Ovary (tissue), 9 donors: ENCODE data around the gene GIN1. TPM values are rescaled to one million over a fixed set of nuclear protein-coding genes. Genes with fewer than 3 reads are reported as not detected.

Experiments used
- DNase-seq, 5 donors: peaks; one replicate each; pipeline ENCODE4 v3.0.0-alpha.2; 2019 to 2020
- H3K27ac ChIP-seq, 2 donors: fragments of 200-600 bp; one replicate each; pipeline versions ENCODE4 v1.5.1 to v1.8.0; 2019 to 2022
- H3K27me3 ChIP-seq: fragments of 200-600 bp; one replicate; pipeline ENCODE4 v1.8.0; 2022
- H3K36me3 ChIP-seq: fragments of 200-600 bp; sonication (generic); one replicate; pipeline ENCODE4 v1.5.1; 2019
- H3K4me1 ChIP-seq: one replicate; pipeline ENCODE4 v1.8.1; 2013; ENCODE audit warnings: mild to moderate bottlenecking, moderate library complexity; ENCODE audit not compliant: insufficient read depth
- H3K4me3 ChIP-seq: fragments of 200-600 bp; sonication (generic); one replicate; pipeline ENCODE4 v1.5.1; 2017
- H3K9me3 ChIP-seq, 2 donors: fragments of 200-600 bp in 1 of 2; sonication (generic) in 1 of 2; one replicate each; pipeline versions ENCODE4 v1.5.1 to v1.8.1; 2013 to 2019; ENCODE audit warnings: mild to moderate bottlenecking in 1 of 2, moderate library complexity in 1 of 2
- EP300 ChIP-seq: sonication (generic); formaldehyde crosslinking; IDR thresholded peaks from one replicate; pipeline ENCODE4 v1.6.1; 2017; ENCODE audit warnings: antibody characterized with exemption
- POLR2A ChIP-seq: fragments of 450-650 bp; IDR thresholded peaks from one replicate; pipeline ENCODE4 v1.6.1; 2017; ENCODE audit warnings: antibody characterized with exemption, mild to moderate bottlenecking, moderate library complexity
- WGBS, 3 donors: extraction: QIAGEN DNeasy Blood & Tissue Kit in 1 of 3; methylation state at CpG; one replicate each; pipeline versions ENCODE4 v1.1.5 to v1.1.7; 2013 to 2017; 5-methylcytosine and 5-hydroxymethylcytosine counted together
- intact Hi-C, 4 donors: fragments of 100-400 bp; cut with DNase I; formaldehyde crosslinking; loops; one replicate each; pipeline versions ENCODE4 v1.11.0 to v1.15.1; 2022 to 2023
- polyA plus RNA-seq, 2 donors: library from polyadenylated mRNA; stranded (reverse); fragments of 200-250 nt in 1 of 2; fragments of 350-450 nt in 1 of 2; fragmentation: Illumina TruSeq in 1 of 2; extraction: RNeasy Lipid Tissue Mini Kit (QIAGEN cat#74804) in 1 of 2; gene quantifications; one replicate each; pipeline ENCODE4 v1.2.3, GENCODE V29; 2013 to 2014
- total RNA-seq, 7 donors: library from RNA; depleted of rRNA in 2 of 7; stranded (reverse); fragments of >200 nt in 2 of 7; fragmentation: NEBNext Ultra II Directional in 3 of 7; extraction: Animal tissue kit (Norgen Biotek cat#: 25700) in 3 of 7; gene quantifications; one replicate each; pipeline versions ENCODE4 v1.1.0 to v1.2.4, GENCODE V29; 2016 to 2023
- TF ChIP-seq, protein P1 (sequence below), 3 donors: fragments of 450-650 bp in 2 of 3; fragments of 200-600 bp in 1 of 3; IDR thresholded peaks; one replicate each; pipeline versions ENCODE4 v1.5.1 to v1.8.0; 2016 to 2022; ENCODE audit warnings: antibody characterized with exemption in 3 of 3, mild to moderate bottlenecking in 1 of 3
- donor health status: DM: no; HTN: no; CAD: no; lungs with moderate emphysema.
- donor health status: DM: no; HTN: no; CAD: no.
- donor health status: Bipolar disorder and iron deficiency.
- donor health status: DM: yes; HTN: yes; CAD: no.
- donor health status: DM: no; HTN: no; CAD: no.
- donor health status: DM: yes; HTN: yes; CAD: no.

The GIN1 gene
- total and polyA plus RNA-seq, 9 donors = 2.0 to 13.3 (median 7.5) TPM

DNA sequence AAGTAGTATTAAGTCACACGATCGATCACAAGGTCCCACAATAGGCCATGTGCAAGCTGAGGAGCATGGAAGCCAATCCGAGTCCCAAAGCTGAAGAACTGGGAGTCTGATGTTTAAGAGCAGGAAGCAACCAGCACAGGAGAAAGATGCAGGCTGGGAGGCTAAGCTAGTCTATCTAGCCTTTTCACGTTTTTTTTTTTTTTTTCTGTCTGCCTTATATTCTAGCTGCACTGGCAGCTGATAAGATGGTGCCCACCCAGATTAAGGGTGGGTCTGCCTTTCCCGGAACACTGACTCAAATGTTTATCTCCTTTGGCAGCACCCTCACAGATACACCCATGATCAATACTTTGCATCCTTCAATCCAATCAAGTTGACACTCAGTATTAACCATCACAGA is 6.6 kb upstream of the GIN1 start:
- H3K4me1 ChIP-seq = peaks cover 2% of the 10 kb centered on the region
- H3K36me3 ChIP-seq = no peaks in the 10 kb centered on the region
- no peak overlapping the region for H3K27ac ChIP-seq
- no peaks in the 10 kb centered on the region for H3K9me3 ChIP-seq
- DNase-seq = no peak
- no peak for TF ChIP-seq EP300
- TF ChIP-seq, protein P1, sequence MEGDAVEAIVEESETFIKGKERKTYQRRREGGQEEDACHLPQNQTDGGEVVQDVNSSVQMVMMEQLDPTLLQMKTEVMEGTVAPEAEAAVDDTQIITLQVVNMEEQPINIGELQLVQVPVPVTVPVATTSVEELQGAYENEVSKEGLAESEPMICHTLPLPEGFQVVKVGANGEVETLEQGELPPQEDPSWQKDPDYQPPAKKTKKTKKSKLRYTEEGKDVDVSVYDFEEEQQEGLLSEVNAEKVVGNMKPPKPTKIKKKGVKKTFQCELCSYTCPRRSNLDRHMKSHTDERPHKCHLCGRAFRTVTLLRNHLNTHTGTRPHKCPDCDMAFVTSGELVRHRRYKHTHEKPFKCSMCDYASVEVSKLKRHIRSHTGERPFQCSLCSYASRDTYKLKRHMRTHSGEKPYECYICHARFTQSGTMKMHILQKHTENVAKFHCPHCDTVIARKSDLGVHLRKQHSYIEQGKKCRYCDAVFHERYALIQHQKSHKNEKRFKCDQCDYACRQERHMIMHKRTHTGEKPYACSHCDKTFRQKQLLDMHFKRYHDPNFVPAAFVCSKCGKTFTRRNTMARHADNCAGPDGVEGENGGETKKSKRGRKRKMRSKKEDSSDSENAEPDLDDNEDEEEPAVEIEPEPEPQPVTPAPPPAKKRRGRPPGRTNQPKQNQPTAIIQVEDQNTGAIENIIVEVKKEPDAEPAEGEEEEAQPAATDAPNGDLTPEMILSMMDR (IDR thresholded peaks at IDR 0.05) = no peak
- TF ChIP-seq POLR2A = no peak
- WGBS, 3 donors = 88 to 91% (median 90%) methylated on average over 5 of the region's 5 CpGs
- intact Hi-C loops = no loop called here
- no peaks in the 10 kb centered on the region for H3K27me3 ChIP-seq
- H3K4me3 ChIP-seq = no peak overlapping the region

DNA sequence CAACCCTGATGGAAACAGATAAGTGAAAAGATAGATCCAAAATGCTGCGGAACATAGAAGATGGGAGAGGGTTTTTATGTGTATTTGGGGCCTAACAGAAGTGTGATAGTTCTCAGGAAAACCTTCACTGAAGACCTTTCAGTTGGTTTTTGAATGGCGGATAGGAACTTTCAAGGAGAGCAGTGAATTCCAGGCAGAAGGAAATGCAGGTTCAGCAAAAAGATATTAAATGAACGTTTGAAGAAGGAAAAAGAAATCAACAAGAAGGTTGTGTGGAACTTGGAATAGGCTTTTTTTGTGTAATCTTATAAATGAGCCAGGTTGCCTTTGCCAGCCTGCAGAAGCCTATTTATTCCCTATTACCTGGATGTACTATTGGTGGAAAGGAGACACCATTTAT is 2.3 kb upstream of the GIN1 start:
- 35 to 69% (median 50%) methylated on average over 3 of the region's 3 CpGs for WGBS, 3 donors
- Histone ChIP-seq H3K4me1 (peaks cover 2% of the 10 kb centered on the region), H3K27ac (no peak overlapping the region), H3K36me3 (no peaks in the 10 kb centered on the region), H3K9me3 (no peaks in the 10 kb centered on the region), H3K27me3 (no peaks in the 10 kb centered on the region), H3K4me3 (no peak overlapping the region)
- intact Hi-C loops = no loop called here
- TF ChIP-seq EP300 (no peak), POLR2A (no peak)
- TF ChIP-seq, protein P1 (IDR thresholded peaks at IDR 0.05) = no peak
- no peak for DNase-seq

GRCh38 chr5:103120607-103121200 is 766 bp upstream of the GIN1 start:
- intact Hi-C loops = no loop called here
- H3K4me3 ChIP-seq = peak overlapping the region; percentile 93
- no peaks in the 10 kb centered on the region for H3K36me3 ChIP-seq
- no peak for TF ChIP-seq POLR2A
- no peak for TF ChIP-seq EP300
- TF ChIP-seq, protein P1 (IDR thresholded peaks at IDR 0.05) = no peak
- peaks cover 2% of the 10 kb centered on the region for H3K4me1 ChIP-seq
- no peaks in the 10 kb centered on the region for H3K27me3 ChIP-seq
- no peaks in the 10 kb centered on the region for H3K9me3 ChIP-seq
- DNase-seq = no peak
- peak overlapping the region; percentile 85 to 89 for H3K27ac ChIP-seq
- WGBS, 3 donors = 0 to 1% (median 1%) methylated on average over 17 of the region's 17 CpGs

GRCh38 chr5:103119070-103119764 is 721 bp downstream of the GIN1 start:
- no peaks in the 10 kb centered on the region for H3K9me3 ChIP-seq
- H3K4me1 ChIP-seq = peaks cover 2% of the 10 kb centered on the region
- 0 to 1% (median 1%) methylated on average over 15 of the region's 15 CpGs for WGBS, 3 donors
- H3K36me3 ChIP-seq = no peaks in the 10 kb centered on the region
- TF ChIP-seq POLR2A = no peak
- TF ChIP-seq EP300 = no peak
- TF ChIP-seq, protein P1 (IDR thresholded peaks at IDR 0.05) = no peak
- H3K4me3 ChIP-seq = peak overlapping the region; percentile 93
- no peaks in the 10 kb centered on the region for H3K27me3 ChIP-seq
- DNase-seq = no peak
- peak overlapping the region; percentile 85 to 89 for H3K27ac ChIP-seq
- intact Hi-C loops = no loop called here
